Stimulated activated naive CD4-positive, alpha-beta T cell (primary cell): ENCODE data around the gene PPP1R7.

ENCODE experiments used
- DNase-seq, 6 experiments: peaks; one replicate each; lab custom pipeline; 2025; lab: John Stamatoyannopoulos, UW

The PPP1R7 gene

DNA sequence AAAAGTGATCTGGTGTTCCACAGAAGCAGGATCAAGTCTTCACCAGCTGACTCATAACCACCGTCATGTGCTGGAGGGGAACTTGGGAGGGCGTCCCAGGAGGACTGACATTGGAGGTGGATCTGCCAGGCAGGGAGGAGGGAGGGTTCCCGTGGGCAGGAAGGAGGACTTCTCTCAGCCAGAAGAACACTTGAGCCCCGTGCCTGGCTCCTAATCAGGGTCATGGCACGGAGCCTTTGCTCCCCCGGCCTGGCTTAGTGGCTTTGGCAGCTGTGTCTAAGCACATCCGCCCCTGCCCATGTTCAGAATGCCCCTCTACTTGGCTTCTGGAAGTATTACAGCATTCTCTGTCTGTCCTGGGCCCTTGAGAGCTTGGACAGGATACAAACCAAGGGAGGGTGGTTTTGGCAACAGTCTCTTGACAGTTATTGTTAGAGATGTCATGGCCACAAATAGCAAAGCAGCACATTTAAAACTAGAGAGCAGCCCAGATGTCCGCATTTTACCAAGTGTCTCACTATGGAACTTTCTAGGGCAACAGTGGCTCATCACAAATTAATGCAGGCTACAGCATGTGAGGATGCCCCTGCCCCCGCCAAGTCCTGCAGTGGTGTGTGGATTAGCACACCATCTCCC, 11.5 kb downstream of the PPP1R7 start:
- no peak for DNase-seq

- DNase-seq = no peak
Measured at GRCh38 chr2:241163601-241164118, 13.4 kb downstream of the PPP1R7 start.

DNA sequence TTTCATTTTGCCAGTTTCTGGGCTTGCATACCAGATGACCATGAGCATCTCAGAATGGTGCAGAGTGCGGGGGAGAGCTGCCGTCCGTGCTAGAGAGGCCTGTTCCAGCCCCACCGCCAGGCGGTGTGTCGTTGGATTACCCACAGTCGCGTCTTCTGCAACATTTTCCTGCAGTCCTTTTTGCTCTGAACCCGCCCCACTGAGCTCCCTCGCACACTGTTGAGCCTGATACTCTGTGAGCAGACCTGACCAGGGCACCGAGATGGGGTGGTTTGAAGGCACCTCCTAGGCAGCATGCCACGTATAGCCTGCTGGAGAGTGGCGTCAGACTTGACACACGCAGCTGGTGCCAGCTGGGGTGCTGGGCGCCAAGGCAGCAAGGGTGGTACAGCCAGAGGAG, 18.1 kb downstream of the PPP1R7 start:
- no peak for DNase-seq

- no peak for DNase-seq
Measured at GRCh38 chr2:241173557-241173956, 23.3 kb downstream of the PPP1R7 start.

GRCh38 chr2:241177526-241178334, 27.5 kb downstream of the PPP1R7 start:
- no peak for DNase-seq

- DNase-seq = no peak
Measured at GRCh38 chr2:241178961-241179360, 28.7 kb downstream of the PPP1R7 start.

GRCh38 chr2:241179899-241180298, 29.6 kb downstream of the PPP1R7 start:
- DNase-seq = no peak

- no peak for DNase-seq
Measured at GRCh38 chr2:241180495-241180894, 30.2 kb downstream of the PPP1R7 start.

GRCh38 chr2:241182126-241182525, 31.9 kb downstream of the PPP1R7 start:
- no peak for DNase-seq

GRCh38 chr2:241182531-241183133, 32.4 kb downstream of the PPP1R7 start:
- DNase-seq = no peak

- DNase-seq = no peak
Measured at GRCh38 chr2:241183221-241183620, 33.0 kb downstream of the PPP1R7 start.

DNA sequence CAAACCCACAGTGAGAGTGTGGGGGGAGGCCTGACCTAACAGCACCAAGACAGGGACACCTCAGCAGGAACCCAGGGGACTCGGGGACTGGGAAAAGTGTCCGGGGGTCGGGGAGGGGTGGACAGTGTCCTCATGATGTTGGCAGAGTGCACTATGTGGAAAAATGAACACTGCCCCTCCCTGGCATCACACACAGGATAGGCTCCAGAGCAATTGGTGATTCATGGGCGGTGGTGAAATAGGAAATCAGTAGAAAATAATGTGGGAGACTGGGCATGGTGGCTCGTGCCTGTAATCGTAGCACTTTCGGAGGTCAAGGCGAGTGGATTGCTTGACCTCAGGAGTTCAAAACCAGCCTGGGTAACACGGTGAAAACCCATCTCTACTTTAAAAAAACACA, 34.6 kb downstream of the PPP1R7 start:
- no peak for DNase-seq

GRCh38 chr2:241185961-241186360, 35.7 kb downstream of the PPP1R7 start:
- no peak for DNase-seq

DNA sequence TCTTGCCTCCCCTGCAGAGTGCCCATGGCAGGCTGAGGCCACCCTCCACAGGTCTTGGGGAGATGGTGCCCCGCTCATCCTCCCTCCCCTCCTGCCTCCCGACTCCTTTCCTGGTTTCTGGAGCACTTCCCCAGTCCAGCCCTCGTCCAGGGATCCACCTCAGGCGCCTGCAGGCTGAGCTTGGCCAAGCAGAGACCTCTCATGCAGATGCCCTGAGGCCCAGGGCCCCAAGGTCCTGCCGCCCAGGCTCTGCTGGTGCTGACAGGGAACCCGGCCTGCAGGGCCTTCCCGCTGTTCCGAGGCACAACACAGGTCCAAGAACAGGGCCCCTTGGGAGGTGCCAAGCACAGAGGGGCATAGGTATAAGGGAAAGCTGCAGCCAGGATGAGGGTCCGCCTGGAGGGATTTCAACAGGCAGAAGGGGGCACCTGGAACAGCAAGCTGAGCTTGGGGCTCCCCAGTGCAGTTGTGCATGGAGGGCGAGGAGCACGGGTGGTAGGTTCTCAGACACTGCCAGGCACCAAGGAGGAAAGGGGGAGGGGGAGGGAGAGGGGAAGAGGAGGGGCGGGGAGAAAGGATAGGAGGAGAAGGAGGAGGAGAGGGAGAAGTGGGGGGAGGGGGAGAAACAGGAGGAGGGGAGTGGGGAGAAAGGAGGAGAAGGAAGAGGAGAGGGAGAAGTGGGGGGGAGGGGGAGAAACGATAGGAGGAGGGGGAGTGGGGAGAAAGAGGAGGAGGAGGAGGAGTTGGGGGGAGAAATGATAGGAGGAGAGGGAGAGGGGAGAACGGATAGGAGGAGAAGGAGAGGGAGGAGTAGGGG, 37.0 kb downstream of the PPP1R7 start:
- DNase-seq = no peak

- no peak for DNase-seq
Measured at GRCh38 chr2:241187918-241188234, 37.6 kb downstream of the PPP1R7 start.

- DNase-seq = no peak
Measured at GRCh38 chr2:241188361-241189092, 38.3 kb downstream of the PPP1R7 start, which contains the start of gene ANO7. ANO7 (plus strand) TSS chr2:241188677; CDS start chr2:241190064, 1,387 bp downstream.

DNA sequence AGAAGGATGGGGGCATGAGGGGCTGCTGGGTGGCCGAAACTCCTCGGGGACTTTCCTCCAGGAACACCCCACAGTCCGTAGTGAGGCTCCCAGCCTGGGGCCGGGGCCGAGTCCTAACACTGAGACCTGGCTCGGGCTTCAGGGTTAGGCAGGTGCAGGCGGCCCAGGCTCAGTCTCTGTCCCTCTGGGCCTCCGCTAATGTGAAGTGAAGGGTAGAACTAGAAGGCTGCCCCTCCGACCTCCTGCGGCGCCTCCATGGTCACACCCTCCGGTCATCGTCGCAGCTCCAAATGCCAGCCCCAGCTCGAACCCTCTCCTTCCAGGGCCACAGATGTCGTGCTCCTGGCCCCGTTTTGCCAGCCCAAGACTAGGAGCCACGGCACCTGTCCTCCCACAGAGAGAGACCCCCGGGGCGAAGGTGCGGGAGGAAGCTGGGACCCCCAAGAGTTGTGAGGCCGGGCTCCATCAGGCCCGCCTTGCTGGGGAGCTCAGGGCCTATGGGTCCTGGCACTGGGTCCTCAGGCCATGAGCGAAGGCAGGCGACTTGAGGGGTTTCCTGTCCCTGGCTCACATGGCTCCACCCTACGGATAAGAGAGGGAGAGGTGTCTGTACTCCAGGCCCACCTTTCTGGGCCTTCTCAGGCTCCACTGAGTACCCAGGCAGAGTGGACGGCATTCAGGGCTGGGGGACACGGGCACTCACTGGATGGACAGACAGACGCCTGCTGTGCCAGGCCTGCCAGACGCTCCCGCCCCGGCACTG, 39.0 kb downstream of the PPP1R7 start:
- DNase-seq = no peak

DNA sequence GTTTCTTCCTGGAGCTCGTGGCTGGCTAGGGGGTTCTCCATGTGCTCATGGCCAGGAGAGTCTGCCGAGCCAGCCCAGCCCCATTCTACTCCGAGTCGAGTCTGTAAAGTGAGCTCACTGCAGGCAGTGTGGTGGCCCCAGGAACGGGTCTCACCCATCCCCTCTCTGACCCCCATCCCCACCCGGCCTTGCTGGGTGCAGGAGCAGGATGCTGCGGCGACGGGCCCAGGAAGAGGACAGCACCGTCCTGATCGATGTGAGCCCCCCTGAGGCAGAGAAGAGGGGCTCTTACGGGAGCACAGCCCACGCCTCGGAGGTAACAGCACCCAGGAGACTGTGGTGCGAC, 39.6 kb downstream of the PPP1R7 start:
- no peak for DNase-seq

DNA sequence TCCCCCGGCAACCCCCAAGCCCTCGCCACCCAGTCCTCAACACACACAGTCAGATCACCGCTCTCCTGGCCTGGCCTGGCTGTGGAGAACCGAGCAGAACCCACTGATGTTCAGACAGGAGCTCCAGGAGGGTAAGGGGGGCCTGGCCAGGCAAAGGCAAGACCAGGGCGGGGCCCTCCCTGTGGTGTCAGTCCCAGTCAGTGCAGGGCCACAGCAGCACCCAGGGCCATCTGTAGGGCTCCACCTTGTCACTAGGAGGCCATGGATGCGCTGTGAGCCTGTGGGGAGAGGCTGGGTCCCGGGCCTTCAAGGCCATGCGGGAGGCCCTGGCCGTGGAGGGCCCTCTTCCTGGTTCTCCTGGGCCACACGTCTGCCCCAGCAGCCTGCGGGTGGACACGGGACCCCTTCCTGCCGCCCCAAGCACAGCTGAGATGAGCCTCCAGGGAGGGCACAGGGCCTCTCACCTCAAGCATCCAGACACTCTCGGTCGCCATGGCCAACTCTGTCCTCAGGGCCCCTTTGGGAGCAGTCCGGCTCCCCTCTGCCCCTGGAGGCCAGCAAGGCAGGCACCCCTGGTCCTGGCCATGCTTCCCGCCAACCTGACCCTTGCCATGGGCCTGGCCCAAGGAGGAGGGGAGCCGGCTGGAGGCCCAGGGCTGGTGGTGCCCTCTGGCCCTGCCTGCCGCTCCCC, 40.2 kb downstream of the PPP1R7 start:
- no peak for DNase-seq

- no peak for DNase-seq
Measured at GRCh38 chr2:241191081-241191480, 40.8 kb downstream of the PPP1R7 start.
